ENCODE results near the gene FFAR4. TPM values are rescaled to one million over a fixed set of nuclear protein-coding genes. Genes with fewer than 3 reads are reported as not detected.
A peak's percentile ranks its signal among the peaks of the same experiment; 100 is the strongest.

FFAR4 gene
- total RNA-seq, 6 experiments from 2014 or later, result 0.07 to 0.27 (median 0.19) TPM

DNA sequence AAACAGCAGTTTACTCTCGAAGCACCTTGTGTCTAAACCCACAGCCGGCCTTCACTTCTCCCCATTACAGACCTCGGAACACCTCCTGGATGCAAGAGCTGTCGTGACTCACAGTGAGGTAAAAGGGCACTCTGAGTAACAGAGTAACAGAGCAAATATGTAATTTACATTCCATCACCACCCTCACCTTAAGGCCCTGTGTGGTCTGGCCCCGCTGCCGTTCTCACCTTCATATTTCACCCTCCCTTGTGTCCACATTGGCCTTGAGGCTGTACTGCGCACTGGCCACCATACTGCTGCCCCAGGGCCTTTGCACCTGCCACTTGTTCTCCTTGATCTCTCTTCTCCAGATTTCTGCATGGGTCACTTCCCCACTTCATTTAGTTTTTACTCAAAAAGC, 12.6 kb downstream of the FFAR4 start:
- TF ChIP-seq, protein P1, sequence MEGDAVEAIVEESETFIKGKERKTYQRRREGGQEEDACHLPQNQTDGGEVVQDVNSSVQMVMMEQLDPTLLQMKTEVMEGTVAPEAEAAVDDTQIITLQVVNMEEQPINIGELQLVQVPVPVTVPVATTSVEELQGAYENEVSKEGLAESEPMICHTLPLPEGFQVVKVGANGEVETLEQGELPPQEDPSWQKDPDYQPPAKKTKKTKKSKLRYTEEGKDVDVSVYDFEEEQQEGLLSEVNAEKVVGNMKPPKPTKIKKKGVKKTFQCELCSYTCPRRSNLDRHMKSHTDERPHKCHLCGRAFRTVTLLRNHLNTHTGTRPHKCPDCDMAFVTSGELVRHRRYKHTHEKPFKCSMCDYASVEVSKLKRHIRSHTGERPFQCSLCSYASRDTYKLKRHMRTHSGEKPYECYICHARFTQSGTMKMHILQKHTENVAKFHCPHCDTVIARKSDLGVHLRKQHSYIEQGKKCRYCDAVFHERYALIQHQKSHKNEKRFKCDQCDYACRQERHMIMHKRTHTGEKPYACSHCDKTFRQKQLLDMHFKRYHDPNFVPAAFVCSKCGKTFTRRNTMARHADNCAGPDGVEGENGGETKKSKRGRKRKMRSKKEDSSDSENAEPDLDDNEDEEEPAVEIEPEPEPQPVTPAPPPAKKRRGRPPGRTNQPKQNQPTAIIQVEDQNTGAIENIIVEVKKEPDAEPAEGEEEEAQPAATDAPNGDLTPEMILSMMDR (IDR thresholded peaks at IDR 0.05), result no peak
- no peak for TF ChIP-seq POLR2A (IDR thresholded peaks at IDR 0.05)
- Histone ChIP-seq H3K27ac (no peak overlapping the region), H3K4me3 (no peak overlapping the region), H3K9me3 (no peaks in the 10 kb centered on the region), H3K4me1 (no peaks in the 10 kb centered on the region), H3K27me3 (no peaks in the 10 kb centered on the region), H3K36me3 (no peaks in the 10 kb centered on the region)
- DNase-seq (no peak), ATAC-seq (peak in 1 of 4 donors; percentile 61)
- WGBS (ENCODE audit: insufficient coverage, low coverage, low lambda C conversion rate, missing lambda C conversion rate), result 64% methylated on average over 4 of the region's 7 CpGs
- intact Hi-C loops (cut with DNase I), result no loop called here

DNA sequence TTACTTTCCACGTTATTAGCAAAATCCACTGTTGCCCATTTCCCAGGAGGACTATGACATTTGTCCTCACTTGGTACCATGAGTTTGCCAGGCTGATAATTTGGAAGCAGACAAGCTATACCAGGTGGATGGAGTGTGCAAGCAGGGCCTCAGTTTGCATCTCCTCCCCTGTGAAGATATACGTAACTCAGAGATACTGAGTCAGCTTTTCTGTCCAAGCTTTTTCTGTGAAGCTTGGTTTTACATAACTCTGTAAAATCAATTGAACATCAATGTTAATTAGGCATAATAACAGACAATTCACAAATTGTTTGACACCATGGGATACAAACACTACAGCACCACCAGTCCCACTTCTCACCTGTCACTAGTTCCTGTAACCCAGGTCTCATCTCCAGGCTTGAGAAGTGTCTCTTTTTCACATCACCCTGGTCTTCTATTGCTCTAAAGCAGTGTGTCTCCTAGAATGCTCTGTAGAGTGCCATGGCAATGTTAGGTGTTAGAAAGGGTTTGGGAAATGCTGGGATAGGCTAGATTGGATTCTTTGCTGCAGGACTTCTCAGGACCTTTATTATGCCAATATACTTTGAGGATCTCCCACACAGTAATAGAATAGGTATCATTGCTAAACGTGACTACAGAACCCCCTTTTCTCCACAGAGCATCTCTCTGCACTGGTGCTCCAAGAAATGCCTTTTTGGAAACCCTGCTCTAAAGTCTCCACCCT, 13.7 kb downstream of the FFAR4 start:
- H3K36me3 ChIP-seq, result no peaks in the 10 kb centered on the region
- ATAC-seq, result no peak
- no peak for DNase-seq
- H3K9me3 ChIP-seq, result no peaks in the 10 kb centered on the region
- TF ChIP-seq, protein P1 (IDR thresholded peaks at IDR 0.05), result no peak
- no peak for TF ChIP-seq POLR2A (IDR thresholded peaks at IDR 0.05)
- 82% methylated on average over 3 of the region's 3 CpGs for WGBS (ENCODE audit: insufficient coverage, low coverage, low lambda C conversion rate, missing lambda C conversion rate)
- no peaks in the 10 kb centered on the region for H3K27me3 ChIP-seq
- no peak overlapping the region for H3K27ac ChIP-seq
- H3K4me3 ChIP-seq, result no peak overlapping the region
- no peaks in the 10 kb centered on the region for H3K4me1 ChIP-seq
- intact Hi-C loops (cut with DNase I), result no loop called here

DNA sequence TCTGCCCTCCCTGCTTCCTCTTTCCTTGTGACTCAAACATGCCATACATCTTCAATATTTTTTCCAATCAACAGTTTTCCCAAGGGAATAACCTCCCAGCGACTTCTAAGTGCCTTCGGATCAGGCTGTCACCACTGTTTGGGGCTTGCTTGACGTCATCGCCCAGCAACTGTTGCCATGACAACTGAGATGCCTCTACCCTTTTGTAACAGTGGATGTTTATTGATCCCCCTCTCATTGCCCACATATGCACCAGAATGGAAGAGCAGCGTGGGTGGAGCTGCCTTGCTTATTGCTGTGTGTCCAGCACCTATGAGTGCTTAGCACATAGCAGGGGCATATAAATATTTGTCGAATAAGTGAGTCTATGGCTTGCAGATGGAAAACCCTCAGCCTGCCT, 14.4 kb downstream of the FFAR4 start:
- ATAC-seq (no peak), DNase-seq (no peak)
- no peaks in the 10 kb centered on the region for H3K36me3 ChIP-seq
- no peak for TF ChIP-seq POLR2A (IDR thresholded peaks at IDR 0.05)
- TF ChIP-seq, protein P1 (IDR thresholded peaks at IDR 0.05), result no peak
- no peaks in the 10 kb centered on the region for H3K27me3 ChIP-seq
- H3K4me3 ChIP-seq, result no peak overlapping the region
- no peaks in the 10 kb centered on the region for H3K9me3 ChIP-seq
- 29% methylated on average over 6 of the region's 6 CpGs for WGBS (ENCODE audit: insufficient coverage, low coverage, low lambda C conversion rate, missing lambda C conversion rate)
- H3K27ac ChIP-seq, result no peak overlapping the region
- no peaks in the 10 kb centered on the region for H3K4me1 ChIP-seq
- intact Hi-C loops (cut with DNase I), result no loop called here

DNA sequence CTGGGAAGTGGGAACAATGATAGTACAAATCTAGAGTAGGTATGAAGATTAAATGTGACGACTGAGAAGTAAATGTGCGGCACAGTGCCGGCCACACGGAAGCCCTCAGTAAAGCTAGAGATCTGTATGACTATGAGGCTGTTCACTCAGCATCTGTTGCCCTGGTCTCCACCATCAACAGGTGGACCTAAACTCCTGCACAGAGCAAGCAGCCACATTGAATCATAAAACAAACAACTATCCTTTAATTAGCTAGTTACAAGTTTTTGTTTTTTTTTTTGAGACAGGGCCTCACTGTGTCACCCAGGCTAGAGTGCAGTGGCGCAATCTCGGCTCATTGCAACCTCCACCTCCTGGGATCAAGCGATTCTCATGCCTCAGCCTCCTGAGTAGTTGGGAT, 18.0 kb downstream of the FFAR4 start:
- Histone ChIP-seq H3K9me3 (no peaks in the 10 kb centered on the region), H3K27ac (no peak overlapping the region), H3K27me3 (no peaks in the 10 kb centered on the region), H3K36me3 (no peaks in the 10 kb centered on the region), H3K4me1 (no peaks in the 10 kb centered on the region), H3K4me3 (no peak overlapping the region)
- 91% methylated on average over 5 of the region's 7 CpGs for WGBS (ENCODE audit: insufficient coverage, low coverage, low lambda C conversion rate, missing lambda C conversion rate)
- ATAC-seq, result no peak
- intact Hi-C loops (cut with DNase I), result no loop called here
- TF ChIP-seq, protein P1 (IDR thresholded peaks at IDR 0.05), result no peak
- no peak for TF ChIP-seq POLR2A (IDR thresholded peaks at IDR 0.05)
- DNase-seq, result no peak
